MM.1S (cell line): ENCODE measurements around the gene APOL5.
"Not testable (repeated sequence)": the region's sequence is repeated elsewhere in the genome, so short reads cannot be mapped to it uniquely, and the experiment has no call there.

Experiments used
- DNase-seq: peaks from one replicate; pipeline ENCODE4 v3.0.0-alpha.2; 2015
- H2AFZ ChIP-seq: fragments of 300-600 bp; sonication (generic); 2 replicates; pipeline ENCODE4 v1.6.0; 2016; ENCODE audit warnings: antibody characterized with exemption, low read length
- H3F3A ChIP-seq: fragments of 300-600 bp; sonication (generic); 2 replicates; pipeline ENCODE4 v1.6.1; 2016; ENCODE audit warnings: mild to moderate bottlenecking, antibody characterized with exemption, low read length, moderate library complexity, mixed read lengths; ENCODE audit not compliant: insufficient read depth
- H3K27ac ChIP-seq: fragments of 300-600 bp; sonication (generic); 2 replicates; pipeline ENCODE4 v1.5.1; 2016; ENCODE audit warnings: mild to moderate bottlenecking, low read length
- H3K27me3 ChIP-seq: fragments of 300-600 bp; sonication (generic); replicated peaks from 2 replicates; pipeline ENCODE4 v1.6.0; 2016; ENCODE audit warnings: low read length; ENCODE audit not compliant: insufficient read depth
- H3K36me3 ChIP-seq: fragments of 300-600 bp; sonication (generic); replicated peaks from 2 replicates; pipeline ENCODE4 v1.6.1; 2016; ENCODE audit warnings: mild to moderate bottlenecking, low read length, mixed read lengths; ENCODE audit not compliant: insufficient read depth
- H3K4me1 ChIP-seq: fragments of 300-600 bp; sonication (generic); 2 replicates; pipeline ENCODE4 v1.6.1; 2016; ENCODE audit warnings: low read length, mixed read lengths
- H3K4me2 ChIP-seq: fragments of 300-600 bp; sonication (generic); 2 replicates; pipeline ENCODE4 v1.6.0; 2016; ENCODE audit warnings: low read depth, low read length
- H3K4me3 ChIP-seq: fragments of 300-600 bp; sonication (generic); 2 replicates; pipeline ENCODE4 v1.5.1; 2016; ENCODE audit warnings: low read length, mixed read lengths
- H3K79me2 ChIP-seq: fragments of 300-600 bp; sonication (generic); 2 replicates; pipeline ENCODE4 v1.6.1; 2016; ENCODE audit warnings: mixed run types, low read length, mixed read lengths
- H3K9ac ChIP-seq: fragments of 300-600 bp; sonication (generic); 2 replicates; pipeline ENCODE4 v1.6.1; 2016; ENCODE audit warnings: low read length, mixed read lengths
- H3K9me2 ChIP-seq: fragments of 300-600 bp; sonication (generic); replicated peaks from 2 replicates; pipeline ENCODE4 v1.6.1; 2016; ENCODE audit warnings: mild to moderate bottlenecking, low read length, mixed read lengths; ENCODE audit not compliant: insufficient read depth
- H3K9me3 ChIP-seq: fragments of 300-600 bp; sonication (generic); replicated peaks from 2 replicates; pipeline ENCODE4 v1.6.1; 2016; ENCODE audit warnings: mild to moderate bottlenecking, low read length, mixed read lengths; ENCODE audit not compliant: insufficient read depth
- H4K20me1 ChIP-seq: fragments of 300-600 bp; sonication (generic); 2 replicates; pipeline ENCODE4 v1.6.1; 2016; ENCODE audit warnings: mild to moderate bottlenecking, low read length, moderate library complexity, mixed read lengths; ENCODE audit not compliant: insufficient read depth
- EZH2 ChIP-seq: fragments of 300-600 bp; sonication (generic); optimal IDR thresholded peaks from 2 replicates; pipeline ENCODE3; 2017; ENCODE audit warnings: low read depth, mild to moderate bottlenecking, antibody characterized with exemption, low read length, mixed read lengths
- EZH2phosphoT487 ChIP-seq: fragments of 300-600 bp; sonication (generic); IDR thresholded peaks from 2 replicates; pipeline ENCODE4 v1.6.1; 2018; ENCODE audit warnings: antibody characterized with exemption, low read length
- TF ChIP-seq, protein P1 (sequence below): fragments of 300-600 bp; sonication (generic); IDR thresholded peaks from 2 replicates; pipeline ENCODE4 v1.5.1; 2016; ENCODE audit warnings: antibody characterized with exemption, low read length, mixed read lengths

APOL5 gene

DNA sequence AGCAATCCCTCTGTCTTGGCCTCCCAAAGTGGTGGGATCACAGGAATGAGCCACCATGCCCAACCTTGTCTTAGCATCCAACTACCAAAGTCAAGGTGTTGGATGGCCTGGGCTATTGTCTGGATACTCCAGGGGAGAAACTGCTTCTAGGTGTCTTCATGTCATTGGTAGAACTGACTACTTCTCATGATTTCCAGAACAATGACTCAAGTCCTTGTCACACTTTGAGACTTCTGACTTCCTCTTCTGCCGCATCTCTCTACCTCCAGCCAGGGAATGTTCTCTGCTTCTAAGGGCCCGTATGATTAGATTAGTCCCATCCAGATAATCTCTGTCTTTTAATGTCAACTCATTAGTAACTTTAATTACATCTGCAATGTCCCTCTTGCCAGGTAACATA, 38.8 kb upstream of the APOL5 start:
- Histone ChIP-seq H3K4me3 (no peak overlapping the region), H2AFZ (no peak overlapping the region), H3K4me2 (no peak overlapping the region), H3K27ac (no peak overlapping the region), H3F3A (no peaks in the 10 kb centered on the region), H3K9me3 (no peaks in the 10 kb centered on the region), H3K36me3 (no peaks in the 10 kb centered on the region), H3K9me2 (no peaks in the 10 kb centered on the region), H3K79me2 (no peaks in the 10 kb centered on the region), H3K9ac (no peak overlapping the region), H3K27me3 (no peaks in the 10 kb centered on the region), H3K4me1 (no peaks in the 10 kb centered on the region), H4K20me1 (no peaks in the 10 kb centered on the region)
- TF ChIP-seq EZH2phosphoT487 (no peak), EZH2 (no peak)
- TF ChIP-seq, protein P1, sequence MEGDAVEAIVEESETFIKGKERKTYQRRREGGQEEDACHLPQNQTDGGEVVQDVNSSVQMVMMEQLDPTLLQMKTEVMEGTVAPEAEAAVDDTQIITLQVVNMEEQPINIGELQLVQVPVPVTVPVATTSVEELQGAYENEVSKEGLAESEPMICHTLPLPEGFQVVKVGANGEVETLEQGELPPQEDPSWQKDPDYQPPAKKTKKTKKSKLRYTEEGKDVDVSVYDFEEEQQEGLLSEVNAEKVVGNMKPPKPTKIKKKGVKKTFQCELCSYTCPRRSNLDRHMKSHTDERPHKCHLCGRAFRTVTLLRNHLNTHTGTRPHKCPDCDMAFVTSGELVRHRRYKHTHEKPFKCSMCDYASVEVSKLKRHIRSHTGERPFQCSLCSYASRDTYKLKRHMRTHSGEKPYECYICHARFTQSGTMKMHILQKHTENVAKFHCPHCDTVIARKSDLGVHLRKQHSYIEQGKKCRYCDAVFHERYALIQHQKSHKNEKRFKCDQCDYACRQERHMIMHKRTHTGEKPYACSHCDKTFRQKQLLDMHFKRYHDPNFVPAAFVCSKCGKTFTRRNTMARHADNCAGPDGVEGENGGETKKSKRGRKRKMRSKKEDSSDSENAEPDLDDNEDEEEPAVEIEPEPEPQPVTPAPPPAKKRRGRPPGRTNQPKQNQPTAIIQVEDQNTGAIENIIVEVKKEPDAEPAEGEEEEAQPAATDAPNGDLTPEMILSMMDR = no peak
- no peak for DNase-seq

DNA sequence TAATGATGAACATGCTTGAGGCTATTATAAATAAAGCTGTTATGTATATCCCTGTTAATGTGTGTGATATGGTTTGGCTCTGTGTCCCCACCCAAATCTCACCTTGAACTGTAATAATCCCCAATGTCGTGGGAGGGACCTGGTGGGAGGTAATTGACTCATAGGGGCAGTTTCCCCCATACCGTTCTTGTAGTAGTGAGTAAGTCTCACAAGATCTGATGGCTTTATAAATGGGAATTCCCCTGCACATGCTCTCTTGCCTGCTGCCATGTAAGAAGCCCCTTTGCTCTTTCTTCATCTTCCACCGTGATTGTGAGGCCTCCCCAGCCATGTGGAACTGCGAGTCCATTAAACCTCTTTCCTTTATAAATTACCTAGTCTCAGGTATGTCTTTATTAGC, 38.2 kb upstream of the APOL5 start:
- not testable (repeated sequence) for H3K4me1 ChIP-seq

DNA sequence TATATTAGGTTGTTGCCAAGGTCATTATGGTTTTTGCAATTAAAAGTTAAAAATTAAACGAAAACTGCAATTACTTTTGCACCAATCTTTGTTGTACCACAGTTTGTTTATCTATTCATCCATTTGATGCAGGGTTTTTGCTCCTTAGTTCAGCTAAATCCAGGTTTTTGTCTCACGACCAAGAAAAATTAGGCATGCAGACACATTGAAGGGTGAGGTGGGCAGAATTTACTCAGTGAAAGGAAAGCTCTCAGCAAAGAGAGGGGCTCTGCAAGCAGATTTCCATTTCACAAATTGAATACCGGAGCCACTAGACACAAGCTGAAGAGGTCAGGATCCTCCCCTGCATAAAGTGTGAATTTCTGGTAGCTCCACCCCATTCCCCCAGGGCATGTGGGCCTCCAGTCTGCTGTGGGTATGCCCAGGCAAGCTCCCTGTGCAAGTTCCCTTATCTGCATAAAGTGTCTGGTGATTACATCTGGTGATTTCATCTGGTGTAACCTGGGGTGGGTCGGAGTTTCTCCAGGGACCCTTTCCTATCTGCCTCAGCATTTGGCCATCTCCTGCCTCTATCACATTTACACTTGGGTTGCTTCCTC, 36.1 kb upstream of the APOL5 start:
- H3K9me2 ChIP-seq = no peaks in the 10 kb centered on the region

More for the DNA sequence above, 38.2 kb upstream of the APOL5 start:
- not testable (repeated sequence) for DNase-seq, H2AFZ ChIP-seq, H3K4me3 ChIP-seq, H3K27me3 ChIP-seq, H3F3A ChIP-seq, H3K4me2 ChIP-seq, H3K79me2 ChIP-seq, H3K36me3 ChIP-seq, H3K27ac ChIP-seq, H3K9me2 ChIP-seq, H3K9me3 ChIP-seq, H4K20me1 ChIP-seq, H3K9ac ChIP-seq

DNA sequence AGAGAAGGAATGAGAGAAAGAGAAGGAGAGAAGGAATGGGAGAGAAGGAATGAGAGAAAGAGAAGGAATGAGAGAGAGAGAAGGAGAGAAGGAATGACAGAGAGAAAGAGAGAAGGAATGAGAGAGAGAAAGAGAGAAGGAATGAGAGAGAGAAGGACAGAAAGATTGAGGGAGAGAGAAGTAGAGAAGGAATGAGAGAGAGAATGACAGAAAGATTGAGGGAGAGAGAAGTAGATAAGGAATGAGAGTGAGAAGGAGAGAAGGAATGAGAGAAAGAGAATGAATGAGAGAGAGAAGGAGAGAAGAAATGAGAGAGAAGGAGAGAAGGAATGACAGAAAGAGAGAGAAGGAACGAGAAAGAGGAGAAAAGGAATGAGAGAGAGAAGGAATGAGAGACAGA, 34.1 kb upstream of the APOL5 start:
- H3K27ac ChIP-seq = no peak overlapping the region
- no peaks in the 10 kb centered on the region for H3K4me1 ChIP-seq
- no peak for TF ChIP-seq EZH2phosphoT487
- TF ChIP-seq, protein P1 = no peak
- TF ChIP-seq EZH2 = no peak
- H3F3A ChIP-seq = no peaks in the 10 kb centered on the region
- no peak for DNase-seq
- no peaks in the 10 kb centered on the region for H3K36me3 ChIP-seq
- H3K9me3 ChIP-seq = no peaks in the 10 kb centered on the region
- H3K79me2 ChIP-seq = no peaks in the 10 kb centered on the region
- no peak overlapping the region for H3K9ac ChIP-seq
- H3K9me2 ChIP-seq = no peaks in the 10 kb centered on the region
- H4K20me1 ChIP-seq = no peaks in the 10 kb centered on the region
- no peak overlapping the region for H3K4me3 ChIP-seq
- H3K27me3 ChIP-seq = no peaks in the 10 kb centered on the region
- H3K4me2 ChIP-seq = no peak overlapping the region
- no peak overlapping the region for H2AFZ ChIP-seq

More for the DNA sequence above, 36.1 kb upstream of the APOL5 start:
- no peaks in the 10 kb centered on the region for H3K9me3 ChIP-seq
- H3K9ac ChIP-seq = no peak overlapping the region
- no peak for DNase-seq
- TF ChIP-seq, protein P1 = no peak
- TF ChIP-seq EZH2 = no peak
- TF ChIP-seq EZH2phosphoT487 = no peak
- H3K27me3 ChIP-seq = no peaks in the 10 kb centered on the region
- no peak overlapping the region for H3K4me3 ChIP-seq
- H3K79me2 ChIP-seq = no peaks in the 10 kb centered on the region
- H3K36me3 ChIP-seq = no peaks in the 10 kb centered on the region
- no peaks in the 10 kb centered on the region for H4K20me1 ChIP-seq
- no peak overlapping the region for H3K27ac ChIP-seq
- no peak overlapping the region for H2AFZ ChIP-seq
- H3F3A ChIP-seq = no peaks in the 10 kb centered on the region
- no peaks in the 10 kb centered on the region for H3K4me1 ChIP-seq
- H3K4me2 ChIP-seq = no peak overlapping the region
